ENCODE measurements around the gene UXS1.

UXS1 gene

GRCh38 chr2:106124106-106124756, 69.9 kb downstream of the UXS1 start:
- no peak for DNase-seq
- TF ChIP-seq GATA1 (IDR thresholded peaks at IDR 0.05; ENCODE audit: low read depth, low read length): no peak

GRCh38 chr2:106122157-106122556, 71.9 kb downstream of the UXS1 start:
- TF ChIP-seq POLR2A (IDR thresholded peaks at IDR 0.05; ENCODE audit: low read length) (no peak), GATA1 (IDR thresholded peaks at IDR 0.05; ENCODE audit: low read depth, low read length) (no peak)
- DNase-seq: peak; percentile 21 to 49

- no peak for TF ChIP-seq GATA1 (IDR thresholded peaks at IDR 0.05; ENCODE audit: low read depth, low read length)
- no peak for TF ChIP-seq POLR2A (IDR thresholded peaks at IDR 0.05; ENCODE audit: low read length)
- DNase-seq: no peak
Measured at GRCh38 chr2:106120432-106120831, 73.7 kb downstream of the UXS1 start.

- no peak for DNase-seq
- TF ChIP-seq POLR2A (IDR thresholded peaks at IDR 0.05; ENCODE audit: low read length): no peak
- no peak for TF ChIP-seq GATA1 (IDR thresholded peaks at IDR 0.05; ENCODE audit: low read depth, low read length)
Measured at GRCh38 chr2:106119074-106119473, 75.0 kb downstream of the UXS1 start.

GRCh38 chr2:106117882-106118684, 76.0 kb downstream of the UXS1 start:
- TF ChIP-seq GATA1 (IDR thresholded peaks at IDR 0.05; ENCODE audit: low read depth, low read length): no peak

GRCh38 chr2:106117347-106117746, 76.8 kb downstream of the UXS1 start:
- DNase-seq: no peak
- TF ChIP-seq GATA1 (IDR thresholded peaks at IDR 0.05; ENCODE audit: low read depth, low read length) (no peak), POLR2A (IDR thresholded peaks at IDR 0.05; ENCODE audit: low read length) (no peak)

More at GRCh38 chr2:106117882-106118684, 76.0 kb downstream of the UXS1 start:
- DNase-seq: no peak

GRCh38 chr2:106116248-106116647, 77.9 kb downstream of the UXS1 start:
- no peak for TF ChIP-seq POLR2A (IDR thresholded peaks at IDR 0.05; ENCODE audit: low read length)
- TF ChIP-seq GATA1 (IDR thresholded peaks at IDR 0.05; ENCODE audit: low read depth, low read length): no peak
- DNase-seq: peak; percentile 11 to 18

- TF ChIP-seq POLR2A (IDR thresholded peaks at IDR 0.05; ENCODE audit: low read length): no peak
- no peak for TF ChIP-seq GATA1 (IDR thresholded peaks at IDR 0.05; ENCODE audit: low read depth, low read length)
- DNase-seq: no peak
Measured at GRCh38 chr2:106115665-106116064, 78.4 kb downstream of the UXS1 start.

GRCh38 chr2:106115250-106115649, 78.9 kb downstream of the UXS1 start:
- peak; percentile 15 to 26 for DNase-seq
- TF ChIP-seq POLR2A (IDR thresholded peaks at IDR 0.05; ENCODE audit: low read length) (no peak), GATA1 (IDR thresholded peaks at IDR 0.05; ENCODE audit: low read depth, low read length) (no peak)

GRCh38 chr2:106114166-106114565, 79.9 kb downstream of the UXS1 start:
- DNase-seq: no peak
- TF ChIP-seq GATA1 (IDR thresholded peaks at IDR 0.05; ENCODE audit: low read depth, low read length) (no peak), POLR2A (IDR thresholded peaks at IDR 0.05; ENCODE audit: low read length) (no peak)

GRCh38 chr2:106113361-106113966, 80.6 kb downstream of the UXS1 start:
- DNase-seq: no peak
- TF ChIP-seq POLR2A (IDR thresholded peaks at IDR 0.05; ENCODE audit: low read length) (no peak), GATA1 (IDR thresholded peaks at IDR 0.05; ENCODE audit: low read depth, low read length) (no peak)

GRCh38 chr2:106111882-106112571, 82.1 kb downstream of the UXS1 start:
- TF ChIP-seq GATA1 (IDR thresholded peaks at IDR 0.05; ENCODE audit: low read depth, low read length) (no peak), POLR2A (IDR thresholded peaks at IDR 0.05; ENCODE audit: low read length) (no peak)
- no peak for DNase-seq

GRCh38 chr2:106109675-106110424, 84.3 kb downstream of the UXS1 start:
- DNase-seq: no peak
- TF ChIP-seq GATA1 (IDR thresholded peaks at IDR 0.05; ENCODE audit: low read depth, low read length) (no peak), POLR2A (IDR thresholded peaks at IDR 0.05; ENCODE audit: low read length) (no peak)
